ENCODE measurements around the gene ART3. TPM values are rescaled to one million over a fixed set of nuclear protein-coding genes. Genes with fewer than 3 reads are reported as not detected.

ART3 gene
- total and polyA plus RNA-seq, 2 donors (not counting 1 experiment from before 2014, with no cell fraction given): not detected

GRCh38 chr4:76105652-76106051 lies 31.1 kb downstream of the ART3 start:
- TF ChIP-seq EZH2 (IDR thresholded peaks at IDR 0.05; ENCODE audit: borderline replicate concordance, insufficient read depth, low read depth, low read length, poor library complexity, severe bottlenecking): no peak
- TF ChIP-seq CTCF (IDR thresholded peaks at IDR 0.05): no peak
- Histone ChIP-seq H3K4me3 (ENCODE audit: control extremely low read depth in 1 of 5, extremely low read depth in 1 of 5, insufficient read depth in 1 of 5, low read depth in 2 of 5, low read length in 4 of 5) (no peak overlapping the region), H3K9me3 (ENCODE audit: control extremely low read depth in 1 of 3, control insufficient read depth in 2 of 3, insufficient read depth in 1 of 3, low read length in 2 of 3) (no peaks in the 10 kb centered on the region), H3K9ac (ENCODE audit: low read length) (no peak overlapping the region), H3K4me1 (ENCODE audit: control insufficient read depth in 2 of 2, insufficient read depth in 2 of 2, low read length in 2 of 2) (no peaks in the 10 kb centered on the region), H4K20me1 (ENCODE audit: control insufficient read depth, insufficient read depth, low read length, poor library complexity, severe bottlenecking) (no peaks in the 10 kb centered on the region), H3K4me2 (replicated peaks; ENCODE audit: low read depth, low read length, poor library complexity, severe bottlenecking) (no peak overlapping the region), H3K36me3 (replicated peaks in 1 of 2; ENCODE audit: control extremely low read depth in 1 of 2, control insufficient read depth in 1 of 2, extremely low read depth in 1 of 2, insufficient read depth in 2 of 2, low read length in 1 of 2) (no peaks in the 10 kb centered on the region), H2AFZ (ENCODE audit: insufficient read depth, low read depth, low read length, poor library complexity, severe bottlenecking) (no peak overlapping the region), H3K79me2 (ENCODE audit: control insufficient read depth, insufficient read depth, low read length) (no peaks in the 10 kb centered on the region), H3K27ac (ENCODE audit: low read length in 2 of 2) (no peak overlapping the region), H3K27me3 (replicated peaks in 1 of 4; ENCODE audit: control extremely low read depth in 1 of 4, control insufficient read depth in 3 of 4, insufficient read depth in 4 of 4, low read length in 3 of 4) (no peaks in the 10 kb centered on the region)
- H3K27me3 Mint-ChIP-seq: peaks cover 3% of the 10 kb centered on the region
- ChIA-PET POLR2A (no interaction called here), CTCF (no interaction called here)
- WGBS (ENCODE audit: insufficient coverage): 100% methylated on average over 2 of the region's 3 CpGs
- DNase-seq (no peak), ATAC-seq (ENCODE audit: low read depth) (no peak)
- H3K4me1 Mint-ChIP-seq: no peaks in the 10 kb centered on the region
- no peak overlapping the region for H3K4me3 Mint-ChIP-seq
- intact Hi-C loops (cut with micrococcal nuclease): no loop called here
- H3K27ac Mint-ChIP-seq: no peak overlapping the region
- no peaks in the 10 kb centered on the region for H3K9me3 Mint-ChIP-seq (ENCODE audit: insufficient read depth)

- ATAC-seq (ENCODE audit: low read depth) (no peak), DNase-seq (no peak)
- Histone ChIP-seq H3K9me3 (ENCODE audit: control extremely low read depth in 1 of 3, control insufficient read depth in 2 of 3, insufficient read depth in 1 of 3, low read length in 2 of 3) (no peaks in the 10 kb centered on the region), H3K27me3 (replicated peaks in 1 of 4; ENCODE audit: control extremely low read depth in 1 of 4, control insufficient read depth in 3 of 4, insufficient read depth in 4 of 4, low read length in 3 of 4) (no peaks in the 10 kb centered on the region), H3K27ac (ENCODE audit: low read length in 2 of 2) (no peak overlapping the region), H3K9ac (ENCODE audit: low read length) (no peak overlapping the region), H4K20me1 (ENCODE audit: control insufficient read depth, insufficient read depth, low read length, poor library complexity, severe bottlenecking) (no peaks in the 10 kb centered on the region), H3K4me3 (ENCODE audit: control extremely low read depth in 1 of 5, extremely low read depth in 1 of 5, insufficient read depth in 1 of 5, low read depth in 2 of 5, low read length in 4 of 5) (no peak overlapping the region), H3K4me1 (ENCODE audit: control insufficient read depth in 2 of 2, insufficient read depth in 2 of 2, low read length in 2 of 2) (no peaks in the 10 kb centered on the region), H3K79me2 (ENCODE audit: control insufficient read depth, insufficient read depth, low read length) (no peaks in the 10 kb centered on the region), H2AFZ (ENCODE audit: insufficient read depth, low read depth, low read length, poor library complexity, severe bottlenecking) (no peak overlapping the region), H3K36me3 (replicated peaks in 1 of 2; ENCODE audit: control extremely low read depth in 1 of 2, control insufficient read depth in 1 of 2, extremely low read depth in 1 of 2, insufficient read depth in 2 of 2, low read length in 1 of 2) (no peaks in the 10 kb centered on the region), H3K4me2 (replicated peaks; ENCODE audit: low read depth, low read length, poor library complexity, severe bottlenecking) (no peak overlapping the region)
- 100% methylated on average over 1 of the region's 4 CpGs for WGBS (ENCODE audit: insufficient coverage)
- H3K9me3 Mint-ChIP-seq (ENCODE audit: insufficient read depth): no peaks in the 10 kb centered on the region
- H3K4me3 Mint-ChIP-seq: no peak overlapping the region
- no peak for TF ChIP-seq EZH2 (IDR thresholded peaks at IDR 0.05; ENCODE audit: borderline replicate concordance, insufficient read depth, low read depth, low read length, poor library complexity, severe bottlenecking)
- TF ChIP-seq CTCF (IDR thresholded peaks at IDR 0.05): no peak
- H3K4me1 Mint-ChIP-seq: no peaks in the 10 kb centered on the region
- CTCF ChIA-PET: no interaction called here
- no peak overlapping the region for H3K27ac Mint-ChIP-seq
- intact Hi-C loops (cut with micrococcal nuclease): no loop called here
- no peaks in the 10 kb centered on the region for H3K27me3 Mint-ChIP-seq
- POLR2A ChIA-PET: no interaction called here
These were observed 31.9 kb downstream of the ART3 start for GRCh38 chr4:76106442-76106841.
